Thyroid gland (tissue), 4 donors: Measurements from ENCODE around the gene EHD2. TPM values are rescaled to one million over a fixed set of nuclear protein-coding genes. Genes with fewer than 3 reads are reported as not detected.

Experiments used
- DNase-seq, 2 donors: peaks; one replicate each; pipeline ENCODE4 v3.0.0-alpha.2; 2019
- H3K27ac ChIP-seq, 3 donors: fragments of 200-600 bp; sonication (generic); 1 replicate in 2 of 3; 2 replicates in 1 of 3; pipeline ENCODE4 v1.5.1; 2016 to 2019; ENCODE audit warnings: mild to moderate bottlenecking in 1 of 3, moderate library complexity in 1 of 3
- H3K27me3 ChIP-seq: fragments of 200-600 bp; sonication (generic); one replicate; pipeline ENCODE4 v1.5.1; 2019
- H3K36me3 ChIP-seq, 2 donors: fragments of 200-600 bp; sonication (generic); one replicate each; pipeline ENCODE4 v1.5.1; 2016 to 2019
- H3K4me1 ChIP-seq, 2 donors: fragments of 200-600 bp; sonication (generic); one replicate each; pipeline ENCODE4 v1.5.1; 2017 to 2019
- H3K4me3 ChIP-seq, 3 donors: fragments of 200-600 bp; sonication (generic); replicated peaks in 1 of 3; 1 replicate in 2 of 3; 2 replicates in 1 of 3; pipeline ENCODE4 v1.5.1; 2016; ENCODE audit warnings: mild to moderate bottlenecking in 1 of 3
- H3K9me3 ChIP-seq: fragments of 200-600 bp; sonication (generic); one replicate; pipeline ENCODE4 v1.5.1; 2017
- CTCF ChIP-seq, 6 experiments: fragments of 200-600 bp in 3 of 6; fragments of 450-650 bp in 3 of 6; sonication (generic) in 3 of 6; IDR thresholded peaks; one replicate each; pipeline ENCODE4 v1.5.1; 2016 to 2019; ENCODE audit warnings: antibody characterized with exemption in 6 of 6, mild to moderate bottlenecking in 2 of 6, inconsistent platforms in 1 of 6, moderate library complexity in 1 of 6
- POLR2A ChIP-seq, 2 donors: fragments of 450-650 bp; IDR thresholded peaks; one replicate each; pipeline ENCODE4 v1.6.1; 2017; ENCODE audit warnings: antibody characterized with exemption in 2 of 2, mild to moderate bottlenecking in 2 of 2, moderate library complexity in 1 of 2
- WGBS, 2 donors: methylation state at CpG; one replicate each; pipeline ENCODE4 v1.1.5; 2017; 5-methylcytosine and 5-hydroxymethylcytosine counted together
- intact Hi-C: fragments of 100-400 bp; cut with DNase I; formaldehyde crosslinking; loops from one replicate; pipeline ENCODE4 v1.15.1; 2023
- total RNA-seq, 4 donors: library from RNA; depleted of rRNA; stranded (reverse); fragments of >200 nt; gene quantifications; one replicate each; pipeline ENCODE4 v1.2.3, GENCODE V29; 2016

EHD2 gene
- total RNA-seq, 4 donors from 2014 or later = 41.9 to 48.0 (median 44.3) TPM

- intact Hi-C loops = loop anchor here (5.0 kb wide), 1 partner anchor 94 kb away; no protein-coding TSS in a partner anchor
- Histone ChIP-seq H3K36me3 (peaks cover 15 to 21% of the 10 kb centered on the region in 2 donors), H3K4me1 (no peaks in the 10 kb centered on the region), H3K9me3 (no peaks in the 10 kb centered on the region), H3K27ac (no peak overlapping the region), H3K27me3 (no peaks in the 10 kb centered on the region), H3K4me3 (no peak overlapping the region)
- 91 to 95% methylated on average over 5 to 7 of the region's 8 CpGs for WGBS, 2 donors
- no peak for DNase-seq
- TF ChIP-seq POLR2A (IDR thresholded peaks at IDR 0.05) (no peak), CTCF (IDR thresholded peaks at IDR 0.05) (no peak)
These were observed 16.6 kb upstream of the EHD2 start for GRCh38 chr19:47696635-47697034.

- no peaks in the 10 kb centered on the region for H3K27me3 ChIP-seq
- H3K27ac ChIP-seq = peak overlapping the region in 2 of 3 donors; percentile 24 to 33
- 44 to 45% methylated on average over 15 to 20 of the region's 21 CpGs for whole genome bisulfite sequencing, 2 donors
- TF ChIP-seq CTCF (IDR thresholded peaks at IDR 0.05) = peak; percentile 93 to 98 (median 96)
- TF ChIP-seq POLR2A (IDR thresholded peaks at IDR 0.05) = no peak
- H3K9me3 ChIP-seq = no peaks in the 10 kb centered on the region
- intact Hi-C loops = loop anchor here (2.0 to 5.0 kb wide), 2 partner anchors 96 to 261 kb away; no protein-coding TSS in a partner anchor
- no peak overlapping the region for H3K4me3 ChIP-seq
- no peaks in the 10 kb centered on the region for H3K4me1 ChIP-seq
- peaks cover 25 to 31% of the 10 kb centered on the region in 2 donors for H3K36me3 ChIP-seq
- peak; percentile 60 to 65 for DNase-seq
These were observed 15.2 kb upstream of the EHD2 start for GRCh38 chr19:47697863-47698609.

- H3K9me3 ChIP-seq = no peaks in the 10 kb centered on the region
- no peaks in the 10 kb centered on the region for H3K4me1 ChIP-seq
- 90 to 91% methylated on average over 39 to 46 of the region's 46 CpGs for WGBS, 2 donors
- H3K27me3 ChIP-seq = no peaks in the 10 kb centered on the region
- H3K4me3 ChIP-seq = no peak overlapping the region
- no peak for TF ChIP-seq POLR2A (IDR thresholded peaks at IDR 0.05)
- TF ChIP-seq CTCF (IDR thresholded peaks at IDR 0.05) = no peak
- intact Hi-C loops = loop anchor here (2.0 to 5.0 kb wide), 2 partner anchors 96 to 262 kb away; no protein-coding TSS in a partner anchor
- H3K36me3 ChIP-seq = peaks cover 25 to 31% of the 10 kb centered on the region in 2 donors
- no peak overlapping the region for H3K27ac ChIP-seq
- DNase-seq = no peak
These were observed 14.4 kb upstream of the EHD2 start for GRCh38 chr19:47698631-47699359.

GRCh38 chr19:47699360-47699917 is 13.8 kb upstream of the EHD2 start:
- no peaks in the 10 kb centered on the region for H3K4me1 ChIP-seq
- H3K9me3 ChIP-seq = no peaks in the 10 kb centered on the region
- peak; percentile 26 to 34 for DNase-seq
- intact Hi-C loops = loop anchor here (2.0 to 5.0 kb wide), 2 partner anchors 97 to 263 kb away; no protein-coding TSS in a partner anchor
- TF ChIP-seq CTCF (IDR thresholded peaks at IDR 0.05) (peak in 5 of 6 experiments; percentile 17 to 62 (median 42)), POLR2A (IDR thresholded peaks at IDR 0.05) (no peak)
- H3K4me3 ChIP-seq = no peak overlapping the region
- 71 to 73% methylated on average over 9 of the region's 9 CpGs for WGBS, 2 donors
- no peak overlapping the region for H3K27ac ChIP-seq
- no peaks in the 10 kb centered on the region for H3K27me3 ChIP-seq
- peaks cover 25 to 31% of the 10 kb centered on the region in 2 donors for H3K36me3 ChIP-seq
